ENCODE results near the gene PLB1.

The PLB1 gene

DNA sequence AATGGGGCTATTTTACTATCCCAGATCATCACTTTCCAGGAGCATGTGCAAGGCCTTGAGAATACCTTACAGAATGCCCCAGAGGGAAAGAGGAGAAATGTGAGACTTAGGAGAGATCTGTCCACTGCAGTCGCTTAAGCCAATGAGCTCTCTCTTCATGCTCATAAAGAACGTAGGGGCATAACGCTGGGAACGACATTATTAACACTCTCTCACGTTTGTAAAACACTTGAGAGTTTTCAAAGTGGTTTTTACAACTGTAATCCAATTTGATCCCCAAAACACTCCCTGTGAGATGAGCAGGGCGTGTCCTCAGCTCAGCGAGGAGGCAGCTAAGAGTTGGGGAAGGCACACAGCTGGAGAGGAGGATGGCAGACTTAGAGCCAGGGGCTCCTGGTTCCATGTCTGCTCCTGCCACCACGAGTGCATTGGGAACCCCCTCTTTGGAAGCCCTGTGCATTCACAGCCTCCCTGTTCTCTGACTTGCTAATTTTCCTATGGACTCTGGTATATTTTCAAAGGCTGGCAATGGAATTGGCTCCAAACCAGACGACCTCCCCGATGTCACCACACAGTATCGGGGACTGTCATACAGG, 97.4 kb downstream of the PLB1 start:
- DNase-seq: no peak

DNA sequence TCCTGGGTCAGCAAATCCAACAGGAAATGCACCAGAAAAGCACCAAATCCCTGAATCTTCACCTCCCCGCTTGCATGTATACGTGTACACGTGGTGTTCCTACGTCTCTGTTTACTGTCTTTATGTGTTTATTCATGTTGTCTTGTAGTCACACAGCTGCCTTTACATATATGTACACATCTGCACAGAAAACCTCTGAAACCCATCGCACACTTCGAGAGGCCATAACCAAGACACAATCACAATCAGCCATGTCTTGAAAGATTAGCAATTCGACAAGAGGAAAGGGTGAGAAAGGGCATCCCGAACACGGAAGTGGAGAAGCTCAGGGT, 98.1 kb downstream of the PLB1 start:
- DNase-seq: no peak

DNA sequence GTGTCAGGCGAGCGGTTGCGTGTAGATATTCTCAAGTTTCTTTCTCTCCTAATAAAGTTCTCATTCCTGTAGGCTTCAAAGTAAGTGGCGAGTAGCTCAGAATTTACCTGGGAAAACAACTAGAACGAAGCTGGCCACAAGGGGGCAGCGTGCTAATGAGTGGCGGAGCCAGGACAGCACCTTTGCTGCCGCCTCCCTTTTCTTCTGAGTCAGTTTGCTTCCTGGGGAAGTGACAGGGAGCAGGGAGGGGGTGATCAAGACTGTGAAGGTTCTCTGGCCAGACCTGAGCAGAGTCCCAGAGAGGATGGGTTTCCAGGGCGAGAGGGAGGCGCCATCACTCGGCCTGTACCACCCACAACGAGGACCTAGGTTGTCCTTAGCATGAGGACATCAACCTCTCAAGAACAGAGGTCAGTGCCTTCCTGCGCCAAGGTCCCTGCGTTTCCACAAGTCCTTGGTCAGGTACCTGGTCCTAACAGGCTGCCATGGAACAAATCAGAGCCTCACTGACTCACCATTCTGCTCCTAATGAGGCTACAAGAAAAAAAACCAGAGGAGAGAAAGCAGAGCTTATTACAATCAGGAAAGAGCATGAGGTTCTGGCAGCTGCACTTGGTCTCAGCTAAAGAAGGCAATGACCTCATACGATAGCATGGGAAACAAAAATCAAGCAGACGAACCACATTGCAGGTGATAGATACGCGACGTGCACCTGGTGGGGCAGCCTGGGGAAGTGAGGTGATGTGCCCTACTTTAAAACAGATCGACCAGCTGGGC, 98.7 kb downstream of the PLB1 start:
- peak; percentile 66 for DNase-seq

DNA sequence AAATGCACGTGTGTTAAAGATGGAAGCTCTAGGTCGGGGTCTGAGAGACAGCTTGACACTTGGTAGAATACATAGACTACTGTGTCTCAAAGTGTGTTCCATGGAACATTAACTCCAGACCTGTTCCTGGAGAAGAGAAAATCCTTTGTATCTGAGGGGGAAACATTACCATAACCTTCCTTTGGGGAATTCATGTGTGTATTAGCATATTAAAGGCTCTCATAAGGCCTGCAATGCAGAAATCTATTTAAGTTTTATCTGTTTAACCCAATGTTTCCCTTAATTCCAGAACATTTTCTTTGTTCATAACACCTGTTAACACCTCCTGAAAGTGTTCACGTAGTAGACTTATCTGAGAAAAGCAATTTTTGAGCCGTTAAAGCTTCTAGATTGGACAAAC, 99.5 kb downstream of the PLB1 start:
- no peak for DNase-seq

DNA sequence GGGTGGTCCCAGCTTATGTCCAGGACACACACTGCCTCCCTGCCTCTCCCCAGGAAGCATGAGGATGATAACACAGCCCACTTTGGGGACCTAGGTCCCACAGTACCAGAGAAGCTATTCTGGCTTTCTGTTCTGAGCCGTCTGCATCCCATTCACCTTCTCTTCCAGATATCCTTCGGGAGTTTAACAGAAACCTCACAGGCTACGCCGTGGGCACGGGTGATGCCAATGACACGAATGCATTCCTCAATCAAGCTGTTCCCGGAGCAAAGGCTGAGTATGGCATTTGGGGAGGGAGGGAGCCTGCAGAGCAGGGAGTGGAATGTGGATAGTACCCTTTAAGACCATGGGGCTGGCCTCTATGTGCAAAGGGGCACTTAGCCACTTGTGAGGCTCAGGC, 102.6 kb downstream of the PLB1 start:
- no peak for DNase-seq

DNA sequence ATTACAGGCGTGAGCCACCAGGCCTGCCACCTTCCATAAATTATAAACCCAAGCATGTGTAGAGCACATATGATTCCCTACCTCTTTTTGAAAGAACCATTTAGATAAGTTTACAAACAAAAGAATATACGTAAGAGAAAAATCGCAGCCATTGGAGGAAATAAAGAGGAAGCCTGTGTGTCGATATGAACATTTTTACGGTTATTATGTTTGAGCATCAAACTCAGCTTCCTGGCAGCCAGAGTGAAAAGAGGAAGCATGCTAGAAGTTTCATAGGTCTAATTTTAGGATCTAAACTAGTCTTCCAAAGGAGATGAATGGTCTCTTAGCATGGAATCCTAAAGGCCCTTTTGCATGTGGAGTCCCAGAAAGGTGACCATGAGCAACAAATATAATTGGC, 104.3 kb downstream of the PLB1 start:
- no peak for DNase-seq

DNA sequence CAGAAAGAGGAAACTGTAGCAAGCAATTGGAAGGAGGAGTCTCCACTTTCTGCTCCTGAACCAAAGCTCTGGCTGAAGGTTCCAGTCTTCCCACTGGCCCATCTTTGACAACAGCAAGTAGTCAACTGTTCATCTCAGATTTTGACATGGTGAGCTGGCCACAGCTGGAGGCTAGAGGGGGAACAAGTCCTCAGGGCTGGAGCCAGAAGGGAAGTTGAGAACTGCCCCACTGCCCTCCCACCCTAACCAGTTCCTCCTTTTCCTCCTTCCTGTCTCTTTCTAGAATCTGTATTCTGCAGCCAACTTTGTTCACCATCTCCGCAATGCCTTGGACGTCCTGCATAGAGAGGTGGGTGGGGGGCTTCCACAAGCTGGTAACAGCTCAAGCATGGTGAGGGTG, 105.8 kb downstream of the PLB1 start:
- no peak for DNase-seq

DNA sequence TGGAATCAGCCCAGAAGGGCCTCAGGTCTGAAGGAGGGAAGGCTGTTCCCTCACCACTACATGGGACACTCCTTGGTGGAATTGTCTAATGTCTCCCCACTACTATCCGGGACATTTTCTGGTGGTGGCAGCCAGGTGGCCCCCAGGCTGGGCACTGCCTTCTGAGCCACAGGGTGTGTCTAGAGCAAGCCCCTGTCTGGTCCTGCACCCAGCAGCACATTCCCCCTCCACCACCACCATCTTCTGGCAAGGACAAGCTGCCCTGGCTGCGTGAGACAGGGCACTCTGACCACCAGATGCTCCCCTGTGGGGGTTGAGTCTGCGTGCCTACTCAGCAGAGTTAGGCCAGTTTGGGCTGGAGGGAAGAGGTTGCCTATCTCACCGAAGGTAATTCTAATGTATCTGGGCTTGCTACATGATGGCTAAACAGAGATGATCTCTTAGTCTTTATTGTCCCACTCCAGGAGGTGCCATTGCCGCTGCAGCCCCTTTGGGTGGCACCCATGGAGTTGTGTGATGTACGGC, 106.3 kb downstream of the PLB1 start:
- no peak for DNase-seq

DNA sequence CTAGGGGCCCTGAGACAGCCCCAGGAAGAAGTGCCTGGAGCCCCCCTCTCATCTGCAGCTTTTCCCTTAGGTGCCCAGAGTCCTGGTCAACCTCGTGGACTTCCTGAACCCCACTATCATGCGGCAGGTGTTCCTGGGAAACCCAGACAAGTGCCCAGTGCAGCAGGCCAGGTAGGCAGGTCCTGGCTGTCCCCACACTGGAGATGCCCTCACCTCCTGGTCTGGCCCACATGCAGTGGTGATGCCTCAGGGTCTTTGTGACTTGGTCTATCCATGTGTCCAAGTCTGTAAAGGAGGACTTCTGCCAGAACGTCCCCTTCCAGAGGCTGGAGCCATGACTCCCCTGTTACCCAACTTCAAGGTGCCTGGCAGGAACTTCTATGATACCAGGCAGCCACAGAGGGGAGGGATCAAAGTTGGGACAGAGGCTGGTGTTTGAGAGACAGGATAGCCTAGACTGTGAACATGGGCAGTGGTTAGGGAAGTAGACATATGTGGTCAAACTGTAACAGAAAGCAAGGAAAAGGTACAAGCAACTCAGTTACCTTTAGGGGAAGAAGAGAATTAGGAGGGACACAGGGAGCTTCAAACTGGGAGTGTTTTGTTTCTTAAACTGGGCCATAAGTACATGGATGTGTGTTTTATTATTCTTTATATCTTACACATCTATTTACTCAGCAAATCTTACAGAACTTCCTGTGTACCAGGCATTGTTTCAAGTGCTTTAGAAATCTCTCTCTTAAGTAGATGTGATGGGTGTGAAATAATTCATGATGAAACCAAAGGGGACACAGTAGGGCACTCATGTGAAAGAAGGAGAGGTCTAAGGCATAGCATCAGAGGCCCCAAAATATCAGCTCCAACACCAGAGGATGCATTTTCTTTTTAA, 107.1 kb downstream of the PLB1 start:
- DNase-seq: no peak

DNA sequence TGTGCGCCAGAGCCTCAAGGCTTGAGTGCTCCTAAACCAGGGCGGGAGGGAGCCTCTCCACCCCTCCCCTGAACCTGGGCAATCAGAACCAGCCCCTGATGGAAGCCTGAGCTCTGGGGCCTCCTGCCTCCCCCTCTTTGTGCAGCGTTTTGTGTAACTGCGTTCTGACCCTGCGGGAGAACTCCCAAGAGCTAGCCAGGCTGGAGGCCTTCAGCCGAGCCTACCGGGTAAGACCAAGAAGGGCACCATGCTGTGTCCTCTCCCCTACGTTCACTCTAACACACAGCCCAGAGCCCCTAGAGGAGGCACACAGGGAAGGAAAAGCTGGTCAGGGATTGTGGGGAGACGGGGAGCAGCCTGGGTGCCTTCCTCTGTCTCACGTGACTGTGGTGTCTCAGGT, 108.0 kb downstream of the PLB1 start:
- no peak for DNase-seq

DNA sequence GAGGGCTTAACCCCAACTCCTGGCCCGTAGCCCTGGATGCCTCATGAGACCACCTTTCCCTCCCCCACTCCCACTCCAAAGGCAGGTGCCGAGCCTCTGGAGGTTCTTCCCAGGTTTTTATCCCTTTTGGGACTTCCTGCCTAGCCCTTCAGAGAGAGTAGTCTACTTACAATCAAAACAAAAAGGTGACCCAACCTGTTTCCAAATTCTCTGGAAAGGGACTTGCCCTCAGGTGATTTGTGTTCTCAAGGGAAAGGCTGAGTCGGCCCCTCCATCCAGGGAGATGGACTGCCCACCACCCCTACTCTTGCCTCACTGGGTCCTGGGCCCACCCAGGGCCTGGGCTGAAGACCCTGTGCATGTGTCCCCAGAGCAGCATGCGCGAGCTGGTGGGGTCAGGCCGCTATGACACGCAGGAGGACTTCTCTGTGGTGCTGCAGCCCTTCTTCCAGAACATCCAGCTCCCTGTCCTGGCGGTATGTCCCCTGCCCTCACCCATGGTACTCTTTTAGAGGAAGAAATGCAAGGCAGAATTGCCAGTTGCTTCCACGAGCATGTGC, 108.5 kb downstream of the PLB1 start:
- no peak for DNase-seq

DNA sequence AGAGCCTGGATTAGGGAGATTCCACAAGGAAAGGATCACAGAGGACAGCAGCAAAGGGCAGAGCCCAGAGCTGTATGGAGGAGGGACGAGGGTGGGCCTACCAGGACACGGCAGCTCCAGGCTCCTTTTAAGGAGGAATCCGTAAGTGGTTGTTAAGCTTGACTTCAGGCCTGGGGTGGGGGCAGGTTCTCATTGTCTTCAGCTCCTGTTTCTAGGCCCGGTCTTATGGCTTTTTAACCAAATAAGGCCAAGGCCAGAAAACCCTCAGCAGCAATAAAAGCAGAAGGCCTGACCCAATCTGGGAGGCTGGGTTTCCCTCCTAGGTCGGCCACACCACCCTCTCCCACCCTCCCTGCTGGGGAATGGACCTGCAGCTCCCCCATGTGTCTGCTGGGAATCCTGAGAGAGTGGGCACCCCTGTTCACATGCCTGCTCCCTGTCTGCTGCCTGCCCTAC, 111.2 kb downstream of the PLB1 start:
- no peak for DNase-seq

DNA sequence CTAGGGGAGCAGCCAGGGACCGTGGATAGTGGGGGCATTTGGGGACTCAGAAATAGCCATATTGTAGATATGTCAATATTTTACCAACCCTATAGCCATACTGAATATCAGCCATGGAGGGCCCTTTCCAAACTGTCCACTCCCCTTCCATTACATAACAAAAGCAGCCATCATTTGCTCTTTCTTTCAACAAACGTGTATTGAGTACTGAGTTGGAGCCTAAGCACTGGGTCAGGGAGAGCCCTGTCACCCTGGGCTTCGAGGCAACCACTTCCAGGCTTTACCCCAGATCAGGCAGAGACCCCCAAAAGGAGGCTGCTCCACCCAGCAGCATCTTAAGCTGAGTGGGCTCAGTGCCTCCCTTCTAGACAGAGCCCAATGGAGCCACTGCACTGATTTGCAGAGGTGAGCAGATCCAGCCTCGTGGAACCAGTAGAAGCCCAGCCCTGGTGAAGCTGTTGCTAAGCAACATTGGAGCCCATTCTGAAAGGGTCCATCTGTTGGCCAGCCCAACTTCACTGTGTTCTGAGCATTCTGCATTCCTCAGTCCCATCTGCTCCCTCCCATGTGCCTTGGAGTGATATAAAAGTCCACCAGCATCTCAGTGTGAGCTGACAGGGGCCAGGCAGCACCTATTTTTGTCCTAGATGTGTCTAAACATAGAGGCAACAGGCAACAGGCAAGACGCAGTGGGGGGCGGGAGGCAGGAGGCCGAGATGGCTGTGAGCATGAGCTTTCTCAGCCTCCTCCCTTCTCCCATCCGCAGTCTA, 112.1 kb downstream of the PLB1 start:
- no peak for DNase-seq

DNA sequence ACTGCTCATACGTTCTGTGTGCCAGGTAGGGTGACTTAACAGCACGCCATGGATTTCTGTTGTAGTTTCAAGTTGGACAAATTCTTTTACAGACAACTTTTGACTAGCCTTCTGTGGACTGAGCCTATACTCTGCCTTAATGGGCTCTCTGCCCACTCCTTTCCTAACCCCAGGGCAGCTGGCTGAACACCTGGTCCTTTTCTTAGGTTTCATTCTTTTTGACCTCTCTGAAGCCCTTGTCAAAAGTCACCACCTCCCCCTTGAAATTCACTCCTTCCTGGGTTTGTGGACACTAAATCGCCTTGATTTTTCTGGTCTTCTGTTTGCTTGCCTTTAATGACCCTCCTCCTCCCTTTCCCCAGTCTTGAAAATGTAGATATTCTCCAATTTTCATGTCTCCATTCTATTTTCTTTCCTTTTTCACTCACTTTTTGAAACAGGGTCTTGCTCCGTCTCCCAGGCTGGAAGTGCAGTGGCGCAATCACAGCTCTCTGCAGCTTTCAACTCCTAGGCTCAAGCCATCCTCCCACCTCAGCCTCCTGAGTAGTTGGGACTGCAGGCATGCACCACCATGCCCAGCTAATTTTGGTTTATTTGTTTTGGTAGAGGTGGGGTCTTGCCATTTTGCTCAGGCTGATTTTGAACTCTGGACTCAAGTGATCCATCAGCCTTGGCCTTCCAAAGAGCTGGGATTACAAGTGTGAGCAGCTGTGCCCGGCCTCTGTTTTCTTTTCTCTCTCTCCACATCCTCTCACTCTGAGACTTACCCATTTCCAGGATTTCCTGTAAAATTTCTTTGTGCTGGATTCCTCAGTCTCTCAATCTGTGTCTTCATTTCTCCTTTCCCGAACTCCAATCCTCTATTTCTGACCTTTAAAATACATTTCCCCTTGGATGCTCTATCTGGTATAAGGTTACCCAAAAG, 112.9 kb downstream of the PLB1 start:
- no peak for DNase-seq

DNA sequence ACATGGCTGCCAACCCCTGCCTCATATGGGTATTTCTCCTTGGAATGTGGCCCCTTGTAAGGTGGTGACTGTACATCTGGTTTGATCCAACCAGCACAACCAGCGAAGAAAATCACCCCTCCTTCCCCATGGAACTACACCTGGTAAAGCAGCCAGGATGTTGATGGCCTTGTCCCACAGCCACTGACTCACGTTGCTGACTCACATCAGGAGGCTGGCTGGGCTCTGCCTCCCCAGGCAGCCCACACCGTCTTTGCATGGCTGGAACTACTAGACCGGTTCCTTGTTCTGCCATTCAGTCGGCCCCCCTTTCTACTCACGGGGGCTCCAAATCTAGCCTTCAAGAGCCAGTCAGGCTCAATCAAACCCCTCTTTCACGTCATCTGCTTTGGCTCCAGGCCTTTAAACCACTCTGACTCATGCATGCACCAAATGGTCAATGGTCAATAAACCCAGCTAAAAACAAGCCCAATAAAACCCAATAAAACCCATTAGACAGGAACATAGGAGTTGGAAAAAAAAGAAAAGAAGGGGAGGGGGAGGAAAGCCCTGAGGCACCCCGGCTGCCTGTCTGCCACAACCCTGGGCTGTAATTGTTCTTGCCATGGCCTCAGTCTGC, 114.8 kb downstream of the PLB1 start:
- DNase-seq: no peak

DNA sequence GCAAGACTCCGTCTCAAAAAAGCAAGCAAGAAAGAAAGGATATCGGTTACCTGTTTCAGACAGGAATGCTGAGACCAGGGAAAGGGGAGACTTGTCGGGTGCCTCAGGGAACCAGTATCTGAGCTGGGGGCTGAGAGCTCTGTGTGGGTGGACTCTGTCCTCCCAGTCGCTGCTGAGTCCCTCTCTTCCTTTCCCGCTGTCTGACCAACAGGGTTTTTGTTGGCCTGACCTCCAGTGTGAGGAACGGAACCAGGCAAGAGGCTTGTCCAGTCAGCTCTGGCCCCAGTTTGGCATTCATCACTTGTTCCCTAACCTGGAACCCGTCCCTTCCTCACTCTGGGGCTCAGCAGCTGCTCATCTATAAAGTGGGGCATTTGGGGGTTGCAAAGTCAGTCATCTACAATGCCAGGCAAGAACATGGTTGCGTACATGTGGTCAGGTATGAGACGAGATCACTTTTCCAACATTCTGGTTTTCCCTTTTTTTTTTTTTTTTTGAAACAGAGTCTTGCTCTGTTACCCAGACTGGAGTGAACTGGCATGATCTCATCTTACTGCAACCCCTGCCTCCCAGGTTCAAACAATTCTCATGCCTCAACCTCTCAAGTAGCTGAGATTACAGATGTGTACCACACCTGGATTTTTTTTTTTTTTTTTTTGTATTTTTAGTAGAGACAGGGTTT, 116.4 kb downstream of the PLB1 start:
- DNase-seq: no peak

DNA sequence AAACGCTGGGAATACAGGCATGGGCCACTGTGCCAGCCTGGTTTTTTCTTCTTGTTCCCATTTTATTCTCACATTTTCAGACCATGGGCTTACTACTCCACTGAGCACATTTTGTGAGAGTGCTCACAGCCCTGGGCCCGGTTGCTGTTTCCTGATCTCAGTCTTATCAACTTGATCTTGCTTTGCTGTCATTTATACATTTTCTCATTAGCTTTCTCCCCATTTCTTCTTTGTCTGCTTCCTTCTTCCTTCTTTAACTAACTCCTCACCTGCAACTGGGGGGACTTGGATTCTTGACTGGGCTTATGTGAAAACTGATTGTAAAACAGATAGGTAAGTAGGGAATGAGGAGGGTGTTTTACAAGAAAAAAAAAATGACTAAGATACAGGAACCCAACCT, 117.3 kb downstream of the PLB1 start:
- no peak for DNase-seq

DNA sequence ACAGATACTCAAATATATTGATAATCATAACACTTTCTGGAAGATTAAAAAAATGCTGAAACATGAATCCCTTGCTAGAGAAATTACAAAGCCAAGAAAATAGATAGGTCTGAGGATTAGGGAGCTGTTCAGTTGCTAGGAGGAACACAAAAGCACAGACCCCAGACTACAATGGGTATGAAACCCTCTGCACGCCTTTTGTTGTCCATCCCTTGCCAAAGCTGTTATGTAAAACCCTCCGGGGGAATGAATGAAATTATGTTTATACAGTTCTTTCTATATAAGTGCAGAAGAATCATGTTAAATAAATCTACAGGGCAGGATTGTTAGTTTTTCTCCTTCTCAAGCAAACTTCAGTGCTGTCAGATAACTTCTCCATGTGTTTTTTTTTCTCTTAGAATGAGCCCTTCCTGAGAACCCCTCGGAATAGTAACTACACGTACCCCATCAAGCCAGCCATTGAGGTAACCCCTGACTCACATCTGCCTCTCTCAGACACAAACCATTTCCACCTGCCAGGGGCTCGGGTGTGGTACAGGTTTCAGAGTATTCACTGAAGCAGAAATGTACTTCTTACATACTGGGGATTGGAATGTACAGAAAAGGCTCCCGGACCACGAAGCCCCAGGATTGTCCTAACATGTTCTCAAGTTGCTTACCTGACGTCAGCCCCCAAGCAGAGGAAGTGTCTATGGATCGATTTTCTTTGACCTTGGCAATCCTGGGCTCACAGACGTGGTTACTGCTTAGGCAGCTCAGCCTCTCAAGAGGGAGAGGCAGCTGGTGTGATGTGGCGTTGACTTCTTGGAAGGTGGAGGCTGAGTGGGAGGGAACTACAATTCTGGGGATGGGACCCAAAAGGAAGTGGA, 118.0 kb downstream of the PLB1 start:
- peak; percentile 60 for DNase-seq

DNA sequence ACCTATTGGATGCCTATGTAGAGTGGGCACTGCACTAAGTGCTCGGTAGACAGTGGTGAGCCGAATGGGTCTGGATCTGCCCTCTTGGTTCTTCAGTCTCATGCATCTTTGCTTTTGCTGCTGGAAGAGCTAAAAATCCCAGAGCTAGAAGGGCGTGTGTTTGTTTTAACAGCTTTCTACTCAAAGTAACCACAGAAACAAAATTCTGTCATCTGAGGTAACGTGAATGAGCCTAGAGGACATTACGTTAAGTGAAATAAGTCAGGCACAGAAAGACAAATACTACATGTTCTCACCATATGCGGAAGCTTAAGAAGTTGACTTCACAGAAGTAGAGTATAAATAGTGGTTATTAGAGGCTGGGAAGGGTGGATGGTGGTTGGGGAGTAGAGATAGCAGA, 119.8 kb downstream of the PLB1 start:
- DNase-seq: no peak

Data from NCI-H2107 (cell line).